GM23248 (cell line): ENCODE data around the gene GOLGA3.

Experiments used
- EZH2 ChIP-seq: fragments of 200-600 bp; sonication (generic); IDR thresholded peaks from 2 replicates; pipeline ENCODE4 v1.6.1; 2018; ENCODE audit warnings: antibody characterized with exemption, mild to moderate bottlenecking; ENCODE audit not compliant: insufficient read depth, poor library complexity, severe bottlenecking
- EZH2phosphoT487 ChIP-seq: fragments of 200-600 bp; sonication (generic); IDR thresholded peaks from 2 replicates; pipeline ENCODE4 v1.6.1; 2018; ENCODE audit warnings: antibody characterized with exemption, moderate library complexity, mild to moderate bottlenecking, low read depth; ENCODE audit not compliant: insufficient read depth

- no peak for TF ChIP-seq EZH2
- no peak for TF ChIP-seq EZH2phosphoT487
These were observed 32.8 kb downstream of the GOLGA3 start for GRCh38 chr12:132795847-132796246.
